Measurements from ENCODE around the gene GRIPAP1. TPM values are rescaled to one million over a fixed set of nuclear protein-coding genes. Genes with fewer than 3 reads are reported as not detected.

The GRIPAP1 gene
- total RNA-seq, result 10.9 and 15.7 TPM in 2 replicates

GRCh38 chrX:49002091-49002935 is at the start of gene GRIPAP1:
GRIPAP1 (minus strand) TSS chrX:49002264; CDS start chrX:49002229, 35 bp downstream.
- DNase-seq (ENCODE audit: low read depth in 2 of 2), result peak; percentile 88

- DNase-seq (ENCODE audit: low read depth in 2 of 2), result no peak
These were observed 41.9 kb upstream of the GRIPAP1 start for GRCh38 chrX:49043987-49044281.

- peak; percentile 97 to 98 for DNase-seq (ENCODE audit: low read depth in 2 of 2)
These were observed 41.3 kb upstream of the GRIPAP1 start, which contains the start of gene TFE3 for GRCh38 chrX:49043220-49043986. TFE3 (minus strand) TSS chrX:49043357; CDS start chrX:49043226, 131 bp downstream.

- DNase-seq (ENCODE audit: low read depth in 2 of 2), result peak in 1 of 2 donors; percentile 12
These were observed 40.6 kb upstream of the GRIPAP1 start for GRCh38 chrX:49042581-49043219.

GRCh38 chrX:49041744-49042580 is 39.9 kb upstream of the GRIPAP1 start:
- peak in 1 of 2 donors; percentile 12 for DNase-seq (ENCODE audit: low read depth in 2 of 2)

- DNase-seq (ENCODE audit: low read depth in 2 of 2), result peak in 1 of 2 donors; percentile 32
These were observed 38.4 kb upstream of the GRIPAP1 start for GRCh38 chrX:49040376-49040955.

GRCh38 chrX:49039598-49040375 is 37.7 kb upstream of the GRIPAP1 start:
- peak in 1 of 2 donors; percentile 83 for DNase-seq (ENCODE audit: low read depth in 2 of 2)

GRCh38 chrX:49037883-49038475 is 35.9 kb upstream of the GRIPAP1 start:
- DNase-seq (ENCODE audit: low read depth in 2 of 2), result no peak

GRCh38 chrX:49030283-49030682 is 28.2 kb upstream of the GRIPAP1 start:
- DNase-seq (ENCODE audit: low read depth in 2 of 2), result no peak

GRCh38 chrX:49029876-49030275 is 27.8 kb upstream of the GRIPAP1 start:
- no peak for DNase-seq (ENCODE audit: low read depth in 2 of 2)

GRCh38 chrX:49019599-49020249 is 17.7 kb upstream of the GRIPAP1 start:
- no peak for DNase-seq (ENCODE audit: low read depth in 2 of 2)

GRCh38 chrX:49019050-49019449 is 17.0 kb upstream of the GRIPAP1 start:
- no peak for DNase-seq (ENCODE audit: low read depth in 2 of 2)

- no peak for DNase-seq (ENCODE audit: low read depth in 2 of 2)
These were observed 1.6 kb upstream of the GRIPAP1 start for GRCh38 chrX:49003696-49004095.

GRCh38 chrX:49001521-49002090 is 458 bp downstream of the GRIPAP1 start:
- DNase-seq (ENCODE audit: low read depth in 2 of 2), result peak in 1 of 2 donors; percentile 47

- no peak for DNase-seq (ENCODE audit: low read depth in 2 of 2)
These were observed 1.4 kb downstream of the GRIPAP1 start for GRCh38 chrX:49000636-49001035.

GRCh38 chrX:48999030-48999429 is 3.0 kb downstream of the GRIPAP1 start:
- no peak for DNase-seq (ENCODE audit: low read depth in 2 of 2)

GRCh38 chrX:48998391-48998790 is 3.7 kb downstream of the GRIPAP1 start:
- no peak for DNase-seq (ENCODE audit: low read depth in 2 of 2)

- no peak for DNase-seq (ENCODE audit: low read depth in 2 of 2)
These were observed 4.2 kb downstream of the GRIPAP1 start for GRCh38 chrX:48997865-48998264.

GRCh38 chrX:48997455-48997854 is 4.6 kb downstream of the GRIPAP1 start:
- DNase-seq (ENCODE audit: low read depth in 2 of 2), result no peak

Data from dermis microvascular lymphatic vessel endothelial cell (primary cell).